Breast epithelium (tissue), 3 donors: ENCODE measurements around the gene RHCG.

Source experiments
- POLR2A ChIP-seq: fragments of 450-650 bp; IDR thresholded peaks from one replicate; pipeline ENCODE4 v1.6.1; 2016; ENCODE audit warnings: antibody characterized with exemption, mild to moderate bottlenecking, moderate library complexity
- POLR2AphosphoS5 ChIP-seq, 3 donors: sonication (generic); formaldehyde crosslinking; IDR thresholded peaks; one replicate each; pipeline ENCODE4 v1.6.1; 2017; ENCODE audit warnings: antibody characterized with exemption in 3 of 3

- TF ChIP-seq POLR2A: no peak
- TF ChIP-seq POLR2AphosphoS5 (IDR thresholded peaks at IDR 0.05): no peak
Observed at GRCh38 chr15:89472785-89473256, 23.6 kb downstream of the RHCG start.
